ENCODE data around the gene PTPN2.

The PTPN2 gene

GRCh38 chr18:12744103-12744502 is 139.9 kb downstream of the PTPN2 start:
- DNase-seq (ENCODE audit: low read depth, low spot score): no peak
- Histone ChIP-seq H3K36me3 (ENCODE audit: insufficient read depth, insufficient read length, low read length) (no peaks in the 10 kb centered on the region), H3K4me1 (ENCODE audit: insufficient read depth, insufficient read length) (no peaks in the 10 kb centered on the region), H3K9ac (ENCODE audit: insufficient read length, low read depth) (no peak overlapping the region), H3K9me3 (ENCODE audit: insufficient read depth, low read length) (no peaks in the 10 kb centered on the region), H3K4me3 (ENCODE audit: insufficient read length, low read depth) (no peak overlapping the region), H3K27me3 (ENCODE audit: insufficient read depth, insufficient read length) (no peaks in the 10 kb centered on the region)
- TF ChIP-seq SUZ12 (IDR thresholded peaks at IDR 0.05; ENCODE audit: extremely low read depth, insufficient read depth, insufficient read length) (no peak), YY1 (IDR thresholded peaks at IDR 0.05; ENCODE audit: insufficient read depth, insufficient read length) (no peak), ZNF274 (IDR thresholded peaks at IDR 0.05; ENCODE audit: low read depth, low read length) (no peak)

DNA sequence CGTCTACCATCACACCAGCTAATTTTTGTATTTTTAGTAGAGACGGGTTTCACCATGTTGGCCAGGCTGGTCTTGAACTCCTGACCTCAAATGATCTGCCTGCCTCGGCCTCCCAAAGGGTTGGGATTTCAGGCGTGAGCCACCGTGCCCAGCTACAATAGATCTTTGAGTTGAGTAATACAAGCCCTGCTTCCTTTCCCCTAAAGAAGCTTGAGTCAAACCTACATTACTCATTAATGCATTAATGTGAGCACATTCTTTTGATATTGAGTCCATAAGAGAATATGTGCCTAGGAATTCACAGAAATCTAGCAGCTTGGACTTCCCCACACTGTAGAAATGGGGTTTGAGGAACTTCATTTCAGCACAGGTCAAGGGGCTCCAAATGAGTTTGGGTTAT is 141.6 kb downstream of the PTPN2 start:
- no peaks in the 10 kb centered on the region for H3K36me3 ChIP-seq (ENCODE audit: insufficient read depth, insufficient read length, low read length)
- no peaks in the 10 kb centered on the region for H3K4me1 ChIP-seq (ENCODE audit: insufficient read depth, insufficient read length)
- no peak overlapping the region for H3K4me3 ChIP-seq (ENCODE audit: insufficient read length, low read depth)
- no peaks in the 10 kb centered on the region for H3K27me3 ChIP-seq (ENCODE audit: insufficient read depth, insufficient read length)
- no peak for DNase-seq (ENCODE audit: low read depth, low spot score)
- no peak overlapping the region for H3K9ac ChIP-seq (ENCODE audit: insufficient read length, low read depth)
- H3K9me3 ChIP-seq (ENCODE audit: insufficient read depth, low read length): no peaks in the 10 kb centered on the region
- TF ChIP-seq ZNF274 (IDR thresholded peaks at IDR 0.05; ENCODE audit: low read depth, low read length): no peak
- no peak for TF ChIP-seq YY1 (IDR thresholded peaks at IDR 0.05; ENCODE audit: insufficient read depth, insufficient read length)
- TF ChIP-seq SUZ12 (IDR thresholded peaks at IDR 0.05; ENCODE audit: extremely low read depth, insufficient read depth, insufficient read length): no peak
